Measurements from ENCODE around the gene SNX5.

DNA sequence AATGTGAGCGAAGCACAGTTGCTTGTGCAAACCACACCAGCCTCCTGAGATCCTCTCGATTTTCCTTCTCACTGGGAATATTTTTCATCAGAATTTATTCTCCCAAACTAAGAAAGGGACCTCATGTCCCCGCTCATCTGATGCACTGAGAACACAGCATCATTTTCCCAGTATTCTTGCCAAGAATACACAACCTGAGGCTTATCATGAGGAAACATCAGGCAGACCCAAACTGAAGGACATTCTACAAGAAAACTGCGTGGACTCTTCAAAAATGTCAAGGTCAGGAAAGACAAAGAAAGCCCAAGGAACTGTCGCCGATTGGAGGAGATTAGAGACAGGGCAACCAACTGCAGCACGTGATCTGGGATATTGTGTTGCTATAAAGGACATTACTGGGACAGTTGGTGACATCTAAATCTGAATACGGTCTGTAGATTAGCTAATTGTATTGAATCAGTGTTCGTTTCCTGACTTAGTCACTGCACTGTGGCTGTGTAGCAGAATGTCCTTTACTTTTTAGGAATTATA lies 72.3 kb downstream of the SNX5 start:
- TF ChIP-seq, protein P1, sequence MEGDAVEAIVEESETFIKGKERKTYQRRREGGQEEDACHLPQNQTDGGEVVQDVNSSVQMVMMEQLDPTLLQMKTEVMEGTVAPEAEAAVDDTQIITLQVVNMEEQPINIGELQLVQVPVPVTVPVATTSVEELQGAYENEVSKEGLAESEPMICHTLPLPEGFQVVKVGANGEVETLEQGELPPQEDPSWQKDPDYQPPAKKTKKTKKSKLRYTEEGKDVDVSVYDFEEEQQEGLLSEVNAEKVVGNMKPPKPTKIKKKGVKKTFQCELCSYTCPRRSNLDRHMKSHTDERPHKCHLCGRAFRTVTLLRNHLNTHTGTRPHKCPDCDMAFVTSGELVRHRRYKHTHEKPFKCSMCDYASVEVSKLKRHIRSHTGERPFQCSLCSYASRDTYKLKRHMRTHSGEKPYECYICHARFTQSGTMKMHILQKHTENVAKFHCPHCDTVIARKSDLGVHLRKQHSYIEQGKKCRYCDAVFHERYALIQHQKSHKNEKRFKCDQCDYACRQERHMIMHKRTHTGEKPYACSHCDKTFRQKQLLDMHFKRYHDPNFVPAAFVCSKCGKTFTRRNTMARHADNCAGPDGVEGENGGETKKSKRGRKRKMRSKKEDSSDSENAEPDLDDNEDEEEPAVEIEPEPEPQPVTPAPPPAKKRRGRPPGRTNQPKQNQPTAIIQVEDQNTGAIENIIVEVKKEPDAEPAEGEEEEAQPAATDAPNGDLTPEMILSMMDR (IDR thresholded peaks at IDR 0.05; ENCODE audit: low read depth, low read length) = no peak
- no peak for TF ChIP-seq EZH2phosphoT487 (IDR thresholded peaks at IDR 0.05; ENCODE audit: low read depth)
